ENCODE results near the gene ACACB. TPM values are rescaled to one million over a fixed set of nuclear protein-coding genes. Genes with fewer than 3 reads are reported as not detected.
A peak's percentile ranks its signal among the peaks of the same experiment; 100 is the strongest.

ACACB gene
- polyA plus RNA-seq, 3 donors: 14.9 to 33.9 (median 16.4) TPM

- DNase-seq (ENCODE audit: extremely low read depth in 1 of 11, low read depth in 9 of 11, low spot score in 4 of 11): no peak
These were observed 15.6 kb upstream of the ACACB start for GRCh38 chr12:109100741-109101140.

- DNase-seq (ENCODE audit: extremely low read depth in 1 of 11, low read depth in 9 of 11, low spot score in 4 of 11): no peak
These were observed 13.9 kb upstream of the ACACB start for GRCh38 chr12:109102491-109102890.

- DNase-seq (ENCODE audit: extremely low read depth in 1 of 11, low read depth in 9 of 11, low spot score in 4 of 11): no peak
These were observed 11.2 kb upstream of the ACACB start for GRCh38 chr12:109105176-109105575.

DNA sequence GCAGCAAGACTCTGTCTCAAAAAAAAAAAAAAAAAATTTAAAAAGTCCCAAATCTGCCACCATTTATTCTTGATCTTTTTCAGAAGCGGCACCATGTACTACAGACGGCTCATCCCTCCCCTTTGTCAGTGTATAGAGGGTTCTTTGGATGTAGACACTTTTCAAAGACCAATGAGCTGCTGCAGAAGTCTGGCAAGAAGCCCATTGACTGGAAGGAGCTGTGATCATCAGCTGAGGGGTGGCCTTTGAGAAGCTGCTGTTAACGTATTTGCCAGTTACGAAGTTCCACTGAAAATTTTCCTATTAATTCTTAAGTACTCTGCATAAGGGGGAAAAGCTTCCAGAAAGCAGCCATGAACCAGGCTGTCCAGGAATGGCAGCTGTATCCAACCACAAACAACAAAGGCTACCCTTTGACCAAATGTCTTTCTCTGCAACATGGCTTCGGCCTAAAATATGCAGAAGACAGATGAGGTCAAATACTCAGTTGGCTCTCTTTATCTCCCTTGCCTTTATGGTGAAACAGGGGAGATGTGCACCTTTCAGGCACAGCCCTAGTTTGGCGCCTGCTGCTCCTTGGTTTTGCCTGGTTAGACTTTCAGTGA, 6.5 kb upstream of the ACACB start:
- DNase-seq (ENCODE audit: extremely low read depth in 1 of 11, low read depth in 9 of 11, low spot score in 4 of 11): no peak

- DNase-seq (ENCODE audit: extremely low read depth in 1 of 11, low read depth in 9 of 11, low spot score in 4 of 11): peak in 10 of 11 donors; percentile 61 to 91 (median 84)
These were observed 5.3 kb upstream of the ACACB start for GRCh38 chr12:109110988-109111495.

GRCh38 chr12:109112720-109113465, 3.5 kb upstream of the ACACB start:
- no peak for DNase-seq (ENCODE audit: extremely low read depth in 1 of 11, low read depth in 9 of 11, low spot score in 4 of 11)

GRCh38 chr12:109113661-109114321, 2.6 kb upstream of the ACACB start:
- DNase-seq (ENCODE audit: extremely low read depth in 1 of 11, low read depth in 9 of 11, low spot score in 4 of 11): no peak

- DNase-seq (ENCODE audit: extremely low read depth in 1 of 11, low read depth in 9 of 11, low spot score in 4 of 11): no peak
These were observed 1.7 kb upstream of the ACACB start for GRCh38 chr12:109114644-109115043.

- DNase-seq (ENCODE audit: extremely low read depth in 1 of 11, low read depth in 9 of 11, low spot score in 4 of 11): no peak
These were observed 1.0 kb upstream of the ACACB start for GRCh38 chr12:109115404-109115757.

DNA sequence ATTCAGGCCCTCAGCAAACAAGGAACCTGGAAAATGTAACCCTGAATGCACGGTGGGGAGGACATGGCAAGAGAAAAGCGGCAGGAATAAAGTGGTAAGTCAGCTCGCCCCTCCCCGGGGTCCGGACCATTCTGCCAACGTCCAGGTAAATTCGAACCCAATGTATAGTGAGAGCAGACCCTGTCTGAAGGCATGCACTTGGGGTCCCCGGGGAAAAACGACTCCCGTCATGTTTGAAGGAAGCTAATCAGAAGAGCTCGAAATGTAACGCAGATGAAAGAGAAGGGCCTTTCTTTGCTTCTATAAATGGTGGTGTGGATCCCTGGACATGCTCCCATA, 193 bp downstream of the ACACB start:
- no peak for DNase-seq (ENCODE audit: extremely low read depth in 1 of 11, low read depth in 9 of 11, low spot score in 4 of 11)

DNA sequence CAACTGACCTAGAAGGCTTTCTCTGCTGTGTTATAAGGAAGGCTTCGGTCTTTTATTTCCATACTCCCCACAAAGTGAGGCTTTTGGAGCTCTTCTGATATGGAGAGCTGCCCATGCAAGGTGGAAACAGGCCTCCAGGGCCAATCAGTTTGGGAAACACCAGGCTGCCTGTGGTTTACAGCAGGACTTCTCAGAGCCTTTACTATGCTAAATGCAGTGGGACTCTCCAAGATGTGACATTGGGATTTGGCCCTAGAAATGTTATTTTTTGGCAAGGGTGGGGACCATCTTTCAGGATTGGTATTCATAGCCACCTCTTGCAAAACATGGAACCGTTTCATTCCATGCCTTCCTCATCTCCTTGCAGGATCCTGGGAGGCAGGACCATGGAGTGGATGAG, 3.7 kb downstream of the ACACB start:
- DNase-seq (ENCODE audit: extremely low read depth in 1 of 11, low read depth in 9 of 11, low spot score in 4 of 11): no peak

DNA sequence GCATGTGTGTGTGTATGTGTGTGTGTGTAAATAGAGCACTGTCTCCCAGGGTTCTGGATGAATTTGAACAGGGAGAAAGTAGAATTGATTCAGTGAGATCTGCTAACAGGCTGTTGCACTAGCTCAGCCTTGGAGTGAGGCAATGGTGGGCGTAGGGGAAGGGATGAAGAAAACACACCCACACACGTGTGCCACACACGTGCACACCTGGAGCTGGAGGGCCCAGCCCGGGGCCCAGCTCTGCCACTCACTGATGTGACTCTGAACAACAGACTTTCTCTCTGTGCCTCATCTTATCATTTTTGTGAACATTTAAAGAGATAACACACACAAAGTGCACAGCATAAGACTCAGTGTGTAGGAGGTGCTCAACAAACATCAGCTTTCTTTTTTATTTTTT, 4.2 kb downstream of the ACACB start:
- DNase-seq (ENCODE audit: extremely low read depth in 1 of 11, low read depth in 9 of 11, low spot score in 4 of 11): no peak

DNA sequence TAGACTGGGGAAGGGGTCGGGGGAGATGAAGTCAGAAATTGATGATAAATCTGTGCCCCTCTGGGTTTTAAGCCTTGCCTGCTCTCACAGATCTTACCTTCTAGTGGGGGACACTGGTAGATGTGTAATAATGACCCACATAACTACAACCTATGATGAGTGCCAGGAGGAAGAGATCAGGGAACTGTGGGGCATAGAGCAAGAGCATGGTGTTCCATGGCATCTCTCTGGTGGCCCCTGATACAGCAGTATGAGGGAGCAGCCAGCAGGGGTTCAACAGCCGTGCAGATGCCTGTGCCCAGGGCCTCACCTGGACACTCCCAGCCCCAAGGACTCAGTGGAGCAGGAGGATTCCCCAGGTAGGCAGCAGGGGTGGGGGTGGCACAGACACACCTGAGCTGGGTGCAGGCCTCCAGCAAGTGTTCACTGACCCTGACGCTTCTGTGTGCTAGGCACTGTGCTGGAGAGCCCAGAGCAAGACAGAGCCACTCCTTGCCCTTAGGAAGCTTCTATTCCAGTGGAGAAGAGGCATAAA, 5.0 kb downstream of the ACACB start:
- DNase-seq (ENCODE audit: extremely low read depth in 1 of 11, low read depth in 9 of 11, low spot score in 4 of 11): no peak

- DNase-seq (ENCODE audit: extremely low read depth in 1 of 11, low read depth in 9 of 11, low spot score in 4 of 11): no peak
These were observed 8.7 kb downstream of the ACACB start for GRCh38 chr12:109124878-109125648.

DNA sequence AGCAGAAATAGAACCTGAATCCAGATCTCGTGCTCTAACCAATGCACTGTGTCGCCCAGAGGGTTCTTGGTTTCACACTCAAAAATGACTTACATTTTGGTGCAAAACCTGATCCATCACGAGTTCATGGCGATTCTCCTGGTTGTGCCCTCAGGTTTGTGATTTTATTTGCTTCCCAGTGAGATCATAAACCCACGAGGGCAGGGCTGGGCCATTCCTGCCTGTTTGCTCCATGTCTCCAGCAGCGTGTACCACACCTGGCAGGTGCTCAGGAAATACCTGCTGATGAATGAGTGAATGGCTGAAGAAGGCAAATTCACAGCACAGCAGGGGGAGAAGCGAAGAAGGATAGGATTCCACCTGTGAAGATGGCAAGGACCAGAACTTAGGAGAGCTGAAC, 9.4 kb downstream of the ACACB start:
- no peak for DNase-seq (ENCODE audit: extremely low read depth in 1 of 11, low read depth in 9 of 11, low spot score in 4 of 11)

- no peak for DNase-seq (ENCODE audit: extremely low read depth in 1 of 11, low read depth in 9 of 11, low spot score in 4 of 11)
These were observed 10.4 kb downstream of the ACACB start for GRCh38 chr12:109126784-109127183.

- no peak for DNase-seq (ENCODE audit: extremely low read depth in 1 of 11, low read depth in 9 of 11, low spot score in 4 of 11)
These were observed 11.3 kb downstream of the ACACB start for GRCh38 chr12:109127533-109128242.

DNA sequence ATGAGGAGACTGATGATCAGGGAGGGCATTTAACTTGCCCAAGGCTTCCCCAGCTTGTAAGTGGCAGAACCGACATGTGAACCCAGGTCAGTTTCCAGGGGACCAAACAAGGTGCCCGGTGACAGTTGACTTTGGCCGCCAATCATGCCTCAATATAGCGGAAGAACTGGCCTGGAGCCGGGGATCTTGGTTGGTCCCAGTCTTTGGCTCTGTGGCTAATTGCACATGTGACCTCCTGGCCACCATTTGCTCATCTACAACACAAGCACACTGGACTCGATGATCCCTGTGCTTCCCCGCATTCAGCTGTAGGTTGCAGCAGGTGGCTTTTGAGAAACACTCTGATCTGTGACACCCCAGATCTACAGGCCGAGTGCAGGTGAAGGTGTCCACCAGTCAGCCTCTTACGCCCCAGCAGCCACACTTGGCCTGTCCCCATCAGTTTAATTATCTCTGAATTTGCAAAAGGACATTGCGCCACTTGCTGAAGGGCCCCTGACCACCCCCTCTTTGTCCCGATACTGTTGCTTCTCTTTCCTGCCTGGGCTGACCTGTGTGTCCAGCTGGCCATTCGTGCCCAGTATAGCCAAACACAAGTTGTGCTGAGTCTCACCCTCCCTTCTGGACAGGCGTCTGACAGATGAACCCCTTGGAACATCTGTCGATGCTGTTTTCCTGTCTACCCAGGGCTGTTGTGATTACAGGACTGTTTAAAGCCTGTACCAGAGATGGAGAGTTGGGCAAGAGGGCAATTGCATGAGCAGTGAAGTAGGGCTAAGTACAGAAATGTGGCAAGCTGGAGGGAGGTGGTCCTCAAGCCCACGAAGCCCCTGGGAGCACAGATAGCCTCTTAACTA, 14.1 kb downstream of the ACACB start:
- no peak for DNase-seq (ENCODE audit: extremely low read depth in 1 of 11, low read depth in 9 of 11, low spot score in 4 of 11)
